GM12874 (cell line): ENCODE results near the gene PUM2.

Source experiments
- TF ChIP-seq, protein P1 (sequence below): IDR thresholded peaks from 2 replicates; pipeline ENCODE4 v1.5.1; 2011; ENCODE audit warnings: low read depth, mild to moderate bottlenecking, control low read depth, low read length, moderate library complexity; ENCODE audit not compliant: insufficient read depth

The PUM2 gene

DNA sequence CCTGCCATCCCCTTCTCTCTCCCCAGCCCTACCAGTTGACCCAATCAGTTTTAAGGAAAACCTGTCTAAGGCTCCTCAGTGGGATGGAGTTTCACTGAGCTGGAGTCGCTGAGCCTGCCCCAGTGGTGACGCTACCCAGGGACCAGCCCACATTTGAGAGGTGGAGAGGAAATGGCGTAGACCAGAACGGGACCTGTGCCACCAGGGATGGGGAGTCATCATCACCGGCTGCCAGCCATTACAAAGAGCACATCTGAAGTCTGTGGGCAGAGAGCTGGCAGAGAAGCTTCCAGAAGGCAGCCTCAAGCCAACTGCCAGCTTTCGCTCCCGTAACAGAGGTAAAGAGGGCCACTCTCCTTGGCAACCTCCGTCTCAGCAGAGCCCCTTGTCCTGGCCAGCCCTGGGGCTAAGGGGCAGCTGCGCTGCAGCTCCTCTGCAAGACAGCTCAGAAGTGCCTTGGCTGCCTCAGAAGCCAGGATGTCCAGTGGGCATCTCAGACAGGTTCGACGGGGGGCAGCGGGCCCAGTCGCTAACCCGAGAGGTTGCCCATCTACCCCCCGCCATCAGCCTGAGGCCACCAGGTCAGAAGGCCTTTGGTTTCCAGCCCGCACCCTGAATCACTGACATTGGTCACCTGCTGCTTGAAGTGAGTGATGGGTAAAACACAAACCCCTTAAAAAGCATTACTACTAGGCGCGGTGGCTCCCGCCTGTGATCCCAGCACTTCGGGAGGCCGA, 141.1 kb downstream of the PUM2 start:
- TF ChIP-seq, protein P1, sequence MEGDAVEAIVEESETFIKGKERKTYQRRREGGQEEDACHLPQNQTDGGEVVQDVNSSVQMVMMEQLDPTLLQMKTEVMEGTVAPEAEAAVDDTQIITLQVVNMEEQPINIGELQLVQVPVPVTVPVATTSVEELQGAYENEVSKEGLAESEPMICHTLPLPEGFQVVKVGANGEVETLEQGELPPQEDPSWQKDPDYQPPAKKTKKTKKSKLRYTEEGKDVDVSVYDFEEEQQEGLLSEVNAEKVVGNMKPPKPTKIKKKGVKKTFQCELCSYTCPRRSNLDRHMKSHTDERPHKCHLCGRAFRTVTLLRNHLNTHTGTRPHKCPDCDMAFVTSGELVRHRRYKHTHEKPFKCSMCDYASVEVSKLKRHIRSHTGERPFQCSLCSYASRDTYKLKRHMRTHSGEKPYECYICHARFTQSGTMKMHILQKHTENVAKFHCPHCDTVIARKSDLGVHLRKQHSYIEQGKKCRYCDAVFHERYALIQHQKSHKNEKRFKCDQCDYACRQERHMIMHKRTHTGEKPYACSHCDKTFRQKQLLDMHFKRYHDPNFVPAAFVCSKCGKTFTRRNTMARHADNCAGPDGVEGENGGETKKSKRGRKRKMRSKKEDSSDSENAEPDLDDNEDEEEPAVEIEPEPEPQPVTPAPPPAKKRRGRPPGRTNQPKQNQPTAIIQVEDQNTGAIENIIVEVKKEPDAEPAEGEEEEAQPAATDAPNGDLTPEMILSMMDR = no peak

DNA sequence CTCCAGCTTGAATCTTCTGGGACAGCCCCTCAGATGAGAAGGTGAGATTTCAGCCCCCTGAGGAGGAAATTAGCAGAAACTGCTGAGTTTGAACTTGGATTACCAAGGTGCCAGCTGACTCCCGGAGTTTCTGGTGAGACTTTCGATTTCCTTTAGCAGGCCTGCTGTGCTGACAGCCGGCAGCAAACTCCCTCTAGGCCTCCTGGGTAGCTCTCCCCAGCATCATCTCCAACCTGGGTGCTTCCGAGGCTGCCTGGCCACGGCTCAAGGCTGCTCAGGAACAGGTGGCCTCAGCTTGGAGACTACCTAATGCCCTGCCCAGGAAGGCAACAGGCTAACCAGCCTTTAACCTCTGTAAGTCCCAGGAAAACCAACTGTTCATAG, 142.2 kb downstream of the PUM2 start:
- TF ChIP-seq, protein P1 = no peak

DNA sequence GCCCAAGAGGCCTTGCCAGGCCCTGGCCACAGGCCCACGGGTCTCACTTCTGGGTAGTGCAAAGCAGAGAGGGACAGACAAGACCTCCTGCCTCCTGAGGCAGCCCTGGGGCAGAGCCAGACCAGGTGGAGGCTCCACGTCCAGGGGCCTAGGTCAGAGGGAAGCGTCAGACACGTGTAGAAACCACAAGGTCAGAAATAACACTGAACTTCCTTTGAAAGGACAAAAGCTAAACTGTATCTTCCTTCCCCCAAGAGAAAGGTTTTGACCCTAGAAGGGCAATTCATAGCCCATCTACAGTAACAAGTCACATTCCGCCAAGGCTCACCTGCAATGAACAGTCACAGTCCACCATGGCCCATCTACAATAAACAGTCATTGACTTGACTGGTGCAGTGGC, 143.6 kb downstream of the PUM2 start:
- TF ChIP-seq, protein P1 = no peak

DNA sequence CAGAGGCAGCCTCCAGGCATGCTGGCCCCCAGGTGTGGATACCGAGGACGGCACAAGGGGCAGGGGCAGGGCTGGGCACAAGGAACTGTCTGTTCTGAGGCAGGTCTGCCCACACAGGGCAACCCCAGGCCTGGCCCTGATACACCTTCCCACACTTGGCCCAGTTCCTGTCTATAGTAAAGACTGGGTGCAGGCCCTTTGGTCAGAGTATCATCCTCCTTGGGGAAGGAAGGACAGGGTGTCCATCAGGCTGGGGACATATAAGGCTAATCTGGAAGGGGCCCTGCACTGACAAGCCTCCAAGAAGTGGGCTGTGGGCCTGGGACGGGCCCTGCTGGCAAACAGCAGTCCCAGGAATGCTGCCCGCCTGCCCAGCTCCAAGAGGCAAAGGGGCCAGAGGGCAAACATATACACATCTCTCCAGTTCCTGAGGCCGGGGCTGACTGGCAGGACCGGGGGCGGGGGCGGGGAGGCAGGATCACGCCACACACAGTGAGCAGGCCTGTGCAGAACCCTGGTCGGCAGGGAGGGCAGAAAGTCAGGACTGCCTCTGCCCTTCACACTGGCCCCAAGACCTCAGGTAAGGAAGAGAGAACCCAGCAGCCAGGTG, 144.6 kb downstream of the PUM2 start:
- TF ChIP-seq, protein P1 = no peak

DNA sequence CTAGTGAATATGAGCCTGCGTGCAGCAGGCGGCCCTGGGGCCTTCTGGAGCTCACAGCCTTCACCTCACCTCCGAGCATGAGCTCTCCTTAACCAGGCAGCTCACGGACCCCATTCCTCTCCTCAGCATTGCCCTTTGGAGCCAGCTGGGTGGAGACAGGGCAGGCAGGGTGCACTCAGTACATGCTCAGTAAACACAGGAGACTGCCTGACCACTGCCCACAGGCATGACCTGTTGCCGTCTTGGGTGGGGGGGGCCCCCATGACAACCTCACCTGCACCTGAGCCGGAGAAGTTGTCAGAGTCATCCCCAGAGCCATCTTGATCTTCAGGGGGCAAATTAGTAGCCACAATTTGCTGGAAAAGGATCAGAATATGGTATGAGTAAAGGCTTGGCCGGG, 145.6 kb downstream of the PUM2 start:
- TF ChIP-seq, protein P1 = no peak

DNA sequence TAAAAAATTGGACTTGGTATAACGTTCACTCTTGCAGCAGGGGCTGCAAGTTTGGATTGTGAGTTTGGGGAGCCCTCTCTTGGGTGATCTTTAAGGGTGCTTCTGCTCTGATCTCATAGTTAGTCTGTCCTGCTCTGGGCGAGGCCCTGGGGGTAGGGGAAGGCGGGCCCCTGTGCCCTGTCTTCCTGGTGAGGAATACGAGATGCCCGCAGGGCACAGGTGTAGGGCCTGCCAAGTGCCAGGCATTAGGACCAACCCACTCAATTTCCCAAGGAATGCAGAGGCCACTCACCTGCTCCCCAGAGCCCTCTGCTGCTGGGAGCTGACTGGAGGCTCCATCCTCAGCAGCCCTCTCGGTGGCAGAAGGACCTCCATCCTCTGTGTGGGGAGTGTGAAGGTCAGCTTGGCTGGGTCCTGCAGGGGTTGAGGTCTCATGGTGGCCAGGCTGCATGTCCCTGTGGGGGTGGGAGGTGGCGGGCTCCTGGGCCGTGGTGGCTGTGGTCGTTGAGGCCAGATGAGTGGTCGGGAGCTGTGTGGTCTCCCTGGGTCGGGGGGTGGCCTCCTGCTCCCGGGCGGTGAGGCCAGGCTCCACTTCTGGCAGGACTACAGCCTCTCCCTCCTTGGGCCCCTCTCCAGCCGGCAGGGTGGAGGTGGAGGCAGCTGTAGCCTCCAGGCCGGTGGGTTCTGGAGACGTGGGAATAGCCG, 147.0 kb downstream of the PUM2 start:
- TF ChIP-seq, protein P1 = no peak

DNA sequence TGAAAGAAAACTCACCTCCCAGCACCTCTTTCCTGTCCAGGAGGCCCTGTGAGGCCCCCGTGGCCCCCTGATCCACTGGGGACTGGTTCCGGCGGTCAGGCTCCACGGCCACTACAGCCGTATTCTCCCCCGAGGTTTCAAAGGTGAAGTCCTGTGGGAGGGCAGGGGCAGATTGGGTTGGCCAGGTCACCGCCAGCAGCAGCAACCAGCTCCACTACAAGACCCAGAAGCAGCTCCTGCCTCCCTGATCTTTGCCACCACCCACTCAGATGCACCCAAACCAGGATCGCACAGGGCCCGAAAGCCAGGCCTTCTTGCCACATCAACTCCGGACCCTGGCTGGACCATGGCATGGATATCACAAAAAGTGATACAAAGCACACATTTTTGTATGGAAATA, 147.6 kb downstream of the PUM2 start:
- TF ChIP-seq, protein P1 = no peak
